Mucosa of gallbladder (tissue), 1 donor: ENCODE results near the gene MAFF. TPM values are rescaled to one million over a fixed set of nuclear protein-coding genes. Genes with fewer than 3 reads are reported as not detected.
A peak's percentile ranks its signal among the peaks of the same experiment; 100 is the strongest.
"Not testable (repeated sequence)": the region's sequence is repeated elsewhere in the genome, so short reads cannot be mapped to it uniquely, and the experiment has no call there.

Source experiments
- DNase-seq: peaks from one replicate; pipeline ENCODE4 v3.0.0-alpha.2; 2020; ENCODE audit warnings: low spot score
- total RNA-seq: library from RNA; stranded (reverse); gene quantifications from one replicate; pipeline ENCODE4 v1.2.1, GENCODE V29; 2021
- donor health status: DM: no; HTN: no; CAD: no.

MAFF gene
- total RNA-seq, 1 donor from 2014 or later, result 34.4 TPM

- DNase-seq, result not testable (repeated sequence)
Observed at GRCh38 chr22:38177571-38177925, 24.2 kb upstream of the MAFF start.

- peak; percentile 77 for DNase-seq
Observed at GRCh38 chr22:38177926-38178604, 23.7 kb upstream of the MAFF start.

GRCh38 chr22:38178605-38178937 is 23.2 kb upstream of the MAFF start:
- DNase-seq, result not testable (repeated sequence)

GRCh38 chr22:38180841-38181452 is 20.8 kb upstream of the MAFF start:
- DNase-seq, result peak; percentile 78

- peak; percentile 99 for DNase-seq
Observed at GRCh38 chr22:38181453-38182200, 20.2 kb upstream of the MAFF start, which contains the start of gene PLA2G6. TSS of gene PLA2G6 (minus strand) at chr22:38181830. CDS start at chr22:38169426, 12,404 bp downstream.

GRCh38 chr22:38184788-38185187 is 17.0 kb upstream of the MAFF start:
- no peak for DNase-seq

GRCh38 chr22:38186429-38186828 is 15.4 kb upstream of the MAFF start:
- DNase-seq, result no peak

- peak; percentile 61 for DNase-seq
Observed at GRCh38 chr22:38187413-38188212, 14.2 kb upstream of the MAFF start.

- no peak for DNase-seq
Observed at GRCh38 chr22:38189104-38189503, 12.7 kb upstream of the MAFF start.

GRCh38 chr22:38190581-38190980 is 11.2 kb upstream of the MAFF start:
- no peak for DNase-seq

- DNase-seq, result no peak
Observed at GRCh38 chr22:38191055-38191454, 10.7 kb upstream of the MAFF start.

- no peak for DNase-seq
Observed at GRCh38 chr22:38191731-38192474, 9.9 kb upstream of the MAFF start.

GRCh38 chr22:38192475-38192863 is 9.3 kb upstream of the MAFF start:
- no peak for DNase-seq

GRCh38 chr22:38193580-38193979 is 8.2 kb upstream of the MAFF start:
- no peak for DNase-seq

- DNase-seq, result no peak
Observed at GRCh38 chr22:38196791-38197419, 4.9 kb upstream of the MAFF start.

GRCh38 chr22:38199826-38200559 is 1.8 kb upstream of the MAFF start:
- DNase-seq, result no peak

GRCh38 chr22:38201371-38201710 is 453 bp upstream of the MAFF start:
- DNase-seq, result no peak

- DNase-seq, result peak; percentile 90
Observed at GRCh38 chr22:38202437-38203089, 769 bp downstream of the MAFF start.

- peak; percentile 64 for DNase-seq
Observed at GRCh38 chr22:38203090-38203810, 1.5 kb downstream of the MAFF start.
